SK-N-SH (cell line): Measurements from ENCODE around the gene DOHH.

Experiments used
- GABPA ChIP-seq: IDR thresholded peaks from 2 replicates; pipeline ENCODE4 v1.4.0; 2012; ENCODE audit warnings: low read depth, mild to moderate bottlenecking
- GATA2 ChIP-seq: sonication (generic); formaldehyde crosslinking; IDR thresholded peaks from 2 replicates; pipeline ENCODE4 v1.5.0; 2020; ENCODE audit warnings: mild to moderate bottlenecking, missing genetic modification reagents
- RAD21 ChIP-seq: IDR thresholded peaks from 2 replicates; pipeline ENCODE4 v1.6.1; 2012; ENCODE audit warnings: mild to moderate bottlenecking, low read length
- TCF12 ChIP-seq: IDR thresholded peaks from 2 replicates; pipeline ENCODE4 v1.4.0; 2012
- TF ChIP-seq, protein P1 (sequence below): fragments of 200-600 bp; sonication (generic); IDR thresholded peaks from 2 replicates; pipeline ENCODE4 v1.6.1; 2017; ENCODE audit warnings: antibody characterized with exemption, mild to moderate bottlenecking, moderate library complexity
- TF ChIP-seq, protein P2 (sequence below): IDR thresholded peaks from 2 replicates; pipeline ENCODE4 v1.4.0; 2012; ENCODE audit warnings: low read depth

DNA sequence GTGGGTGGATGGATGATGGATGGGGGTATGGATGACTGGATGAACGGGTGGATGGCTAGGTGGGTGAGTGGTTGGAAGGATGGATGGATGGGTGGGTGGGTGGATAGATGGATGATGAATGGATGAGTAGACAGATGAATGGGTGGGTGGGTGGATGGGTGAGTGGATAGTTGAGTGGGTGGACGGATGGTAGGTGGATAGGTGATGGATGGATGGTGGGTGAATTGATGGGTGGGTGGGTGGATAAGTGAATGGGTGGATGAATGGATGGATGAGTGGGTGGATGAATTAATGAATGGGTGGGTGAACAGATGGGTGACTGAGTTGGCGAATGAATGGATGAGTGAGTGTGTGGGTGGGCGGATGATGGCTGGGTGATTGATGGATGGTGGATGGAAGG, 25.0 kb downstream of the DOHH start:
- TF ChIP-seq RAD21 (no peak), GABPA (no peak), TCF12 (no peak), GATA2 (CRISPR knock-in tag) (no peak)
- TF ChIP-seq, protein P1, sequence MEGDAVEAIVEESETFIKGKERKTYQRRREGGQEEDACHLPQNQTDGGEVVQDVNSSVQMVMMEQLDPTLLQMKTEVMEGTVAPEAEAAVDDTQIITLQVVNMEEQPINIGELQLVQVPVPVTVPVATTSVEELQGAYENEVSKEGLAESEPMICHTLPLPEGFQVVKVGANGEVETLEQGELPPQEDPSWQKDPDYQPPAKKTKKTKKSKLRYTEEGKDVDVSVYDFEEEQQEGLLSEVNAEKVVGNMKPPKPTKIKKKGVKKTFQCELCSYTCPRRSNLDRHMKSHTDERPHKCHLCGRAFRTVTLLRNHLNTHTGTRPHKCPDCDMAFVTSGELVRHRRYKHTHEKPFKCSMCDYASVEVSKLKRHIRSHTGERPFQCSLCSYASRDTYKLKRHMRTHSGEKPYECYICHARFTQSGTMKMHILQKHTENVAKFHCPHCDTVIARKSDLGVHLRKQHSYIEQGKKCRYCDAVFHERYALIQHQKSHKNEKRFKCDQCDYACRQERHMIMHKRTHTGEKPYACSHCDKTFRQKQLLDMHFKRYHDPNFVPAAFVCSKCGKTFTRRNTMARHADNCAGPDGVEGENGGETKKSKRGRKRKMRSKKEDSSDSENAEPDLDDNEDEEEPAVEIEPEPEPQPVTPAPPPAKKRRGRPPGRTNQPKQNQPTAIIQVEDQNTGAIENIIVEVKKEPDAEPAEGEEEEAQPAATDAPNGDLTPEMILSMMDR = no peak
- TF ChIP-seq, protein P2, sequence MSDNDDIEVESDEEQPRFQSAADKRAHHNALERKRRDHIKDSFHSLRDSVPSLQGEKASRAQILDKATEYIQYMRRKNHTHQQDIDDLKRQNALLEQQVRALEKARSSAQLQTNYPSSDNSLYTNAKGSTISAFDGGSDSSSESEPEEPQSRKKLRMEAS = no peak
